SU-DHL-6 (cell line): ENCODE measurements around the gene OR5B3.
"Not testable (repeated sequence)": the region's sequence is repeated elsewhere in the genome, so short reads cannot be mapped to it uniquely, and the experiment has no call there.

Experiments used
- H2AFZ ChIP-seq: fragments of 200-600 bp; sonication (generic); 2 replicates; pipeline ENCODE4 v1.6.1; 2014; ENCODE audit warnings: low read depth, mild to moderate bottlenecking, moderate library complexity, mixed read lengths, antibody characterized with exemption, low read length; ENCODE audit not compliant: severe bottlenecking
- H3F3A ChIP-seq: fragments of 200-600 bp; shearing (Covaris generic); 2 replicates; pipeline ENCODE4 v1.6.0; 2016; ENCODE audit warnings: antibody characterized with exemption, mild to moderate bottlenecking; ENCODE audit not compliant: insufficient read depth
- H3K27ac ChIP-seq: fragments of 200-600 bp; sonication (generic); 2 replicates; pipeline ENCODE4 v1.5.1; 2016; ENCODE audit warnings: low read depth, mild to moderate bottlenecking, low read length, moderate library complexity, mixed read lengths
- H3K27me3 ChIP-seq: fragments of 200-600 bp; sonication (generic), shearing (Covaris generic); 2 replicates; pipeline ENCODE4 v1.6.0; 2014; ENCODE audit warnings: mild to moderate bottlenecking, low read length
- H3K36me3 ChIP-seq: fragments of 200-600 bp; sonication (generic); 2 replicates; pipeline ENCODE4 v1.6.1; 2014; ENCODE audit warnings: mild to moderate bottlenecking, low read length, mixed read lengths
- H3K4me2 ChIP-seq: fragments of 300-600, 200-600 bp; shearing (Covaris generic), sonication (generic); 2 replicates; pipeline ENCODE4 v1.6.0; 2014; ENCODE audit warnings: low read length, low read depth, mild to moderate bottlenecking; ENCODE audit not compliant: poor library complexity, severe bottlenecking
- H3K4me3 ChIP-seq: fragments of 200-600 bp; sonication (generic); 2 replicates; pipeline ENCODE4 v1.5.1; 2014; ENCODE audit warnings: antibody characterized with exemption, low read length, mild to moderate bottlenecking, mixed read lengths; ENCODE audit not compliant: insufficient read depth, poor library complexity, severe bottlenecking
- H3K79me2 ChIP-seq: fragments of 200-600 bp; sonication (generic); 2 replicates; pipeline ENCODE4 v1.6.1; 2014; ENCODE audit warnings: mild to moderate bottlenecking, low read length, moderate library complexity; ENCODE audit not compliant: insufficient read depth
- H3K9ac ChIP-seq: fragments of 200-600 bp; sonication (generic); 2 replicates; pipeline ENCODE4 v1.7.0; 2014; ENCODE audit warnings: mild to moderate bottlenecking, low read length
- H3K9me2 ChIP-seq: fragments of 200-600 bp; sonication (generic); replicated peaks from 2 replicates; pipeline ENCODE4 v1.6.1; 2014; ENCODE audit warnings: low read length; ENCODE audit not compliant: insufficient read depth
- H3K9me3 ChIP-seq: fragments of 200-600 bp; sonication (generic); 2 replicates; pipeline ENCODE4 v1.6.1; 2014; ENCODE audit warnings: low read length, mixed read lengths; ENCODE audit not compliant: insufficient read depth
- H4K20me1 ChIP-seq: fragments of 200-600 bp; sonication (generic); 2 replicates; pipeline ENCODE4 v1.6.1; 2014; ENCODE audit warnings: low read depth, mild to moderate bottlenecking, antibody characterized with exemption, low read length, moderate library complexity, mixed read lengths
- CTCF ChIP-seq: fragments of 200-600 bp; sonication (generic); IDR thresholded peaks from one replicate; pipeline ENCODE4 v1.5.1; 2017; ENCODE audit warnings: antibody characterized with exemption, mild to moderate bottlenecking, low read length, moderate library complexity; ENCODE audit not compliant: insufficient read depth, poor library complexity, severe bottlenecking
- EZH2phosphoT487 ChIP-seq: fragments of 200-600 bp; sonication (generic), shearing (Covaris generic); conservative IDR thresholded peaks from 2 replicates; pipeline ENCODE4 v1.6.1; 2018; ENCODE audit warnings: mild to moderate bottlenecking, antibody characterized with exemption, low read length, moderate library complexity, mixed read lengths

OR5B3 gene

GRCh38 chr11:58428021-58428420, 21.3 kb upstream of the OR5B3 start, which contains the start of gene OR5B2:
Gene OR5B2 (minus strand): TSS chr11:58428121. CDS start chr11:58423261, 4,860 bp downstream.
- Histone ChIP-seq H2AFZ (no peak within 1 kb of the TSS), H3K27ac (no peak within 1 kb of the TSS), H4K20me1 (no peaks in the 10 kb centered on the region)

GRCh38 chr11:58399622-58400021, 7.1 kb downstream of the OR5B3 start:
- H4K20me1 ChIP-seq, H3F3A ChIP-seq, H3K27ac ChIP-seq, H3K79me2 ChIP-seq, H3K9ac ChIP-seq, H3K9me2 ChIP-seq, H3K9me3 ChIP-seq, H3K4me3 ChIP-seq, H3K36me3 ChIP-seq, H3K4me2 ChIP-seq, H2AFZ ChIP-seq, H3K27me3 ChIP-seq: not testable (repeated sequence)

More at GRCh38 chr11:58428021-58428420, 21.3 kb upstream of the OR5B3 start, which contains the start of gene OR5B2:
- Histone ChIP-seq H3F3A (no peaks in the 10 kb centered on the region), H3K4me2 (no peak within 1 kb of the TSS), H3K9ac (no peak within 1 kb of the TSS), H3K9me3 (no peaks in the 10 kb centered on the region), H3K9me2 (no peaks in the 10 kb centered on the region), H3K36me3 (no peaks in the 10 kb centered on the region), H3K79me2 (no peaks in the 10 kb centered on the region), H3K4me3 (no peak within 1 kb of the TSS), H3K27me3 (no peaks in the 10 kb centered on the region)
- TF ChIP-seq CTCF (no peak), EZH2phosphoT487 (no peak)

- Histone ChIP-seq H3K9me2 (no peaks in the 10 kb centered on the region), H4K20me1 (no peaks in the 10 kb centered on the region), H3K27ac (no peak overlapping the region), H3F3A (no peaks in the 10 kb centered on the region), H3K27me3 (no peaks in the 10 kb centered on the region), H3K4me3 (no peak overlapping the region), H3K36me3 (no peaks in the 10 kb centered on the region), H3K9me3 (0 out of 2 replicates have a peak, but pooled peaks cover 6% of the 10 kb centered on the region), H2AFZ (no peak overlapping the region), H3K9ac (no peak overlapping the region), H3K4me2 (no peak overlapping the region), H3K79me2 (no peaks in the 10 kb centered on the region)
- TF ChIP-seq EZH2phosphoT487 (no peak), CTCF (no peak)
Observed at GRCh38 chr11:58395581-58395980, 11.1 kb downstream of the OR5B3 start.

- Histone ChIP-seq H3K4me3 (no peak overlapping the region), H3K27ac (no peak overlapping the region), H3F3A (no peaks in the 10 kb centered on the region), H3K36me3 (no peaks in the 10 kb centered on the region), H3K79me2 (no peaks in the 10 kb centered on the region), H3K4me2 (no peak overlapping the region), H3K9ac (no peak overlapping the region), H2AFZ (no peak overlapping the region), H4K20me1 (no peaks in the 10 kb centered on the region), H3K9me2 (no peaks in the 10 kb centered on the region), H3K9me3 (0 out of 2 replicates have a peak, but pooled peaks cover 6% of the 10 kb centered on the region), H3K27me3 (no peaks in the 10 kb centered on the region)
- no peak for TF ChIP-seq CTCF
- no peak for TF ChIP-seq EZH2phosphoT487
Observed at GRCh38 chr11:58394195-58394594, 12.5 kb downstream of the OR5B3 start.
